Astrocyte (in vitro differentiated cells and primary cell): ENCODE results near the gene LPCAT3. TPM values are rescaled to one million over a fixed set of nuclear protein-coding genes. Genes with fewer than 3 reads are reported as not detected.

Experiments
- DNase-seq: peaks from one replicate; pipeline ENCODE4 v3.0.0-alpha.2; 2010; ENCODE audit warnings: low read depth
- FAIRE-seq: peaks from 2 replicates; lab custom pipeline; 2011; peaks lifted over from hg19 to GRCh38; lab: Jason Lieb, UNC
- H2AFZ ChIP-seq: 2 replicates; pipeline ENCODE4 v1.6.0; 2012; ENCODE audit warnings: low read depth, low read length, inconsistent platforms
- H3K27ac ChIP-seq: 2 replicates; pipeline ENCODE4 v1.5.1; 2011; ENCODE audit warnings: low read depth, low read length, inconsistent platforms
- H3K27me3 ChIP-seq: 2 replicates; pipeline ENCODE4 v1.6.0; 2011; ENCODE audit warnings: low read length, inconsistent platforms; ENCODE audit not compliant: insufficient read depth
- H3K36me3 ChIP-seq: 2 replicates; pipeline ENCODE4 v1.5.1; 2011; ENCODE audit warnings: low read length, inconsistent platforms; ENCODE audit not compliant: insufficient read depth
- H3K4me1 ChIP-seq: 2 replicates; pipeline ENCODE4 v1.5.1; 2011; ENCODE audit warnings: low read length, inconsistent platforms; ENCODE audit not compliant: insufficient read depth
- H3K4me2 ChIP-seq: 2 replicates; pipeline ENCODE4 v1.6.0; 2012; ENCODE audit warnings: low read length, inconsistent platforms
- H3K4me3 ChIP-seq: 2 replicates; pipeline ENCODE4 v1.5.1; 2011; ENCODE audit warnings: low read depth, mild to moderate bottlenecking, low read length, inconsistent platforms; ENCODE audit not compliant: insufficient read depth
- H3K79me2 ChIP-seq: 2 replicates; pipeline ENCODE4 v1.6.0; 2012; ENCODE audit warnings: mild to moderate bottlenecking, low read length, inconsistent platforms; ENCODE audit not compliant: insufficient read depth
- H3K9ac ChIP-seq: 2 replicates; pipeline ENCODE4 v1.6.0; 2012; ENCODE audit warnings: mild to moderate bottlenecking, low read length, inconsistent platforms
- H3K9me3 ChIP-seq: 2 replicates; pipeline ENCODE4 v1.5.1; 2012; ENCODE audit warnings: low read depth, mild to moderate bottlenecking, low read length, inconsistent platforms; ENCODE audit not compliant: insufficient read depth
- H4K20me1 ChIP-seq: 2 replicates; pipeline ENCODE4 v1.6.0; 2012; ENCODE audit warnings: low read length, inconsistent platforms; ENCODE audit not compliant: insufficient read depth
- H3K27ac Mint-ChIP-seq: one replicate; pipeline ENCODE4 v1.8.0; 2021; ENCODE audit warnings: mild to moderate bottlenecking, mixed read lengths; ENCODE audit not compliant: unreplicated experiment
- H3K27me3 Mint-ChIP-seq: one replicate; pipeline ENCODE4 v1.8.0; 2021; ENCODE audit warnings: low read depth, mixed read lengths; ENCODE audit not compliant: unreplicated experiment
- H3K36me3 Mint-ChIP-seq: one replicate; pipeline ENCODE4 v1.8.0; 2021; ENCODE audit warnings: low read depth, mixed read lengths; ENCODE audit not compliant: unreplicated experiment
- H3K4me1 Mint-ChIP-seq: one replicate; pipeline ENCODE4 v1.8.0; 2021; ENCODE audit warnings: low read depth, mixed read lengths; ENCODE audit not compliant: unreplicated experiment
- H3K4me3 Mint-ChIP-seq: one replicate; pipeline ENCODE4 v1.8.0; 2021; ENCODE audit warnings: mild to moderate bottlenecking, moderate library complexity, mixed read lengths; ENCODE audit not compliant: unreplicated experiment
- H3K9me3 Mint-ChIP-seq: one replicate; pipeline ENCODE4 v1.8.0; 2021; ENCODE audit warnings: mild to moderate bottlenecking, mixed read lengths; ENCODE audit not compliant: unreplicated experiment
- CTCF ChIP-seq: IDR thresholded peaks from 2 replicates; pipeline ENCODE4 v1.5.1; 2011; ENCODE audit warnings: low read depth, mild to moderate bottlenecking, inconsistent platforms, low read length, moderate library complexity; ENCODE audit not compliant: insufficient read depth
- EZH2 ChIP-seq: IDR thresholded peaks from 2 replicates; pipeline ENCODE4 v1.6.1; 2012; ENCODE audit warnings: mild to moderate bottlenecking, low read length, inconsistent platforms; ENCODE audit not compliant: insufficient read depth
- total RNA-seq: library from RNA; stranded (reverse); gene quantifications from 2 replicates; pipeline ENCODE4 v1.2.1, GENCODE V29; 2021

Gene LPCAT3
- total RNA-seq, 1 donor from 2014 or later: 26.2 TPM

DNA sequence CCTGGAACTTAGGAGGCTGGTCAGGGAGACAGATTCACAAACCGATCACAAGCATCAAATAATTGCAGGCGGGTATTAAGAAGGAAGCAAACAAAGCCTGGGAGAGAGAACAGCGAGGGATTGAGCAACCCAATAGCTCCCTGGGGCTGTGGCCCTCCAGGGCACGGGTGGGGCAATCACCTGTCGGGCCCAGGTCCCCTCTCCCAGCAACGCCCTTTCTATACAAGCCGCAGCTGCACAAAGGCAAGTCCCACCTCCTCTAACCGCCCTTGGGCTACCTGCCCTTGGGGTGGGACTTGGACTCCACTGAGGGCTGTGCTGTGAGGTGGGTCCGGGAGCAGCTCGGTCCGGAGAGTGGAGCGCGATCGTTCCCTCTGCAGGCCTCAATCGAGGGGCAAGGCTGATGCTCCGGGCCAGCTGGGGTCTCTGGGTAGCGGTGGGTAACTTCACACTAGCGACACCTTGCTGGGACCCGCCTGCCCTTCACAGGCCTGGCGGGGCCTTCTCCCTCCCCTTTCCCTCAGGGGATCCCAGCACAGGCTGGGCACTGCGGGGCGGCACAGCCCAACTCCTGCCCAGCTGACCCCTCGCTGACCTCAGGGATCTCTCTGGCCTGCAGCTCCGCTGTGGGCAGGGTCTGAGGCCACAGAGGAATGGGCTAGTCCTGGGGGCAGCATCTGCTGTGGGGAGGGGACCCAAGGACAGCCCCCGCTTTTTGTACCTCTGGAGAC lies 55.8 kb downstream of the LPCAT3 start:
- Mint-ChIP-seq H3K4me1 (peaks cover 20% of the 10 kb centered on the region), H3K27ac (peak overlapping the region; percentile 98), H3K4me3 (peak overlapping the region; percentile 75), H3K9me3 (no peaks in the 10 kb centered on the region), H3K36me3 (peaks cover 9% of the 10 kb centered on the region), H3K27me3 (no peaks in the 10 kb centered on the region)
- H4K20me1 ChIP-seq: no peaks in the 10 kb centered on the region
- H3K79me2 ChIP-seq: peaks cover 5% of the 10 kb centered on the region
- H2AFZ ChIP-seq: peak overlapping the region; percentile 89
- peak overlapping the region; percentile 66 for H3K9ac ChIP-seq
- TF ChIP-seq EZH2 (no peak), CTCF (no peak)
- H3K4me2 ChIP-seq: peak overlapping the region; percentile 78
- peaks cover 13% of the 10 kb centered on the region for H3K36me3 ChIP-seq
- H3K4me3 ChIP-seq: no peak overlapping the region
- no peak for FAIRE-seq
- H3K9me3 ChIP-seq: no peaks in the 10 kb centered on the region
- peaks cover 19% of the 10 kb centered on the region for H3K4me1 ChIP-seq
- no peak for DNase-seq
- no peaks in the 10 kb centered on the region for H3K27me3 ChIP-seq
- peak overlapping the region; percentile 54 for H3K27ac ChIP-seq

- H3K9me3 Mint-ChIP-seq: no peaks in the 10 kb centered on the region
- Histone ChIP-seq H3K9ac (peak overlapping the region; percentile 66), H3K27ac (peak overlapping the region; percentile 54), H3K27me3 (no peaks in the 10 kb centered on the region), H3K36me3 (peaks cover 13% of the 10 kb centered on the region), H3K4me2 (peak overlapping the region; percentile 78), H3K9me3 (no peaks in the 10 kb centered on the region), H3K4me1 (peaks cover 19% of the 10 kb centered on the region), H3K79me2 (no peaks in the 10 kb centered on the region), H3K4me3 (peak overlapping the region; percentile 7), H2AFZ (peak overlapping the region; percentile 89), H4K20me1 (no peaks in the 10 kb centered on the region)
- peaks cover 3% of the 10 kb centered on the region for H3K27me3 Mint-ChIP-seq
- peaks cover 21% of the 10 kb centered on the region for H3K4me1 Mint-ChIP-seq
- peak overlapping the region; percentile 75 for H3K4me3 Mint-ChIP-seq
- TF ChIP-seq CTCF: peak; percentile 61
- TF ChIP-seq EZH2: no peak
- no peak for FAIRE-seq
- H3K27ac Mint-ChIP-seq: peak overlapping the region; percentile 98
- H3K36me3 Mint-ChIP-seq: peaks cover 10% of the 10 kb centered on the region
- DNase-seq: peak; percentile 70
These were observed 56.5 kb downstream of the LPCAT3 start for GRCh38 chr12:6961695-6962284.

GRCh38 chr12:6961278-6961694 lies 57.0 kb downstream of the LPCAT3 start:
- peak overlapping the region; percentile 89 for H2AFZ ChIP-seq
- peak overlapping the region; percentile 78 for H3K4me2 ChIP-seq

More at GRCh38 chr12:6961278-6961694, 57.0 kb downstream of the LPCAT3 start:
- Histone ChIP-seq H3K4me3 (peak overlapping the region; percentile 7), H3K27me3 (no peaks in the 10 kb centered on the region), H3K9ac (peak overlapping the region; percentile 66), H3K9me3 (no peaks in the 10 kb centered on the region), H3K4me1 (peaks cover 19% of the 10 kb centered on the region), H4K20me1 (no peaks in the 10 kb centered on the region), H3K27ac (peak overlapping the region; percentile 54), H3K79me2 (no peaks in the 10 kb centered on the region), H3K36me3 (peaks cover 11% of the 10 kb centered on the region)
- TF ChIP-seq EZH2 (no peak), CTCF (no peak)
- peaks cover 23% of the 10 kb centered on the region for H3K4me1 Mint-ChIP-seq
- FAIRE-seq (no peak), DNase-seq (peak; percentile 46)
- H3K4me3 Mint-ChIP-seq: peak overlapping the region; percentile 75
- peak overlapping the region; percentile 98 for H3K27ac Mint-ChIP-seq
- H3K27me3 Mint-ChIP-seq: peaks cover 4% of the 10 kb centered on the region
- no peaks in the 10 kb centered on the region for H3K9me3 Mint-ChIP-seq
- peaks cover 11% of the 10 kb centered on the region for H3K36me3 Mint-ChIP-seq
